Chondrocyte (in vitro differentiated cells): ENCODE measurements around the gene LAG3. TPM values are rescaled to one million over a fixed set of nuclear protein-coding genes. Genes with fewer than 3 reads are reported as not detected.
"Not testable (repeated sequence)": the region's sequence is repeated elsewhere in the genome, so short reads cannot be mapped to it uniquely, and the experiment has no call there.

Source experiments
- DNase-seq: peaks from one replicate; pipeline ENCODE4 v3.0.0; 2021; ENCODE audit warnings: mixed read lengths, low spot score
- H3K27ac Mint-ChIP-seq: one replicate; pipeline ENCODE4 v1.8.0; 2021; ENCODE audit warnings: mild to moderate bottlenecking, moderate library complexity, mixed read lengths; ENCODE audit not compliant: unreplicated experiment
- H3K27me3 Mint-ChIP-seq: 2 replicates; pipeline ENCODE4 v1.8.0; 2021; ENCODE audit warnings: low read depth, mixed read lengths
- H3K36me3 Mint-ChIP-seq: 2 replicates; pipeline ENCODE4 v1.8.0; 2021; ENCODE audit warnings: low read depth, mixed read lengths
- H3K4me1 Mint-ChIP-seq: 2 replicates; pipeline ENCODE4 v1.8.0; 2021; ENCODE audit warnings: low read depth, mild to moderate bottlenecking, mixed read lengths
- H3K4me3 Mint-ChIP-seq: one replicate; pipeline ENCODE4 v1.8.0; 2021; ENCODE audit warnings: mild to moderate bottlenecking, moderate library complexity, mixed read lengths; ENCODE audit not compliant: unreplicated experiment
- H3K9me3 Mint-ChIP-seq: 2 replicates; pipeline ENCODE4 v1.8.0; 2021; ENCODE audit warnings: low read depth, mixed read lengths
- total RNA-seq: library from RNA; stranded (reverse); gene quantifications from 3 replicates; pipeline ENCODE4 v1.2.1, GENCODE V29; 2021
- TF ChIP-seq, protein P1 (sequence below): fragments of 200-600 bp; sonication (generic); IDR thresholded peaks from 2 replicates; pipeline ENCODE4 v1.5.0; 2021; ENCODE audit warnings: antibody characterized with exemption, mild to moderate bottlenecking, moderate library complexity

Gene LAG3
- total RNA-seq, 1 donor from 2014 or later, result 1.0 TPM

DNA sequence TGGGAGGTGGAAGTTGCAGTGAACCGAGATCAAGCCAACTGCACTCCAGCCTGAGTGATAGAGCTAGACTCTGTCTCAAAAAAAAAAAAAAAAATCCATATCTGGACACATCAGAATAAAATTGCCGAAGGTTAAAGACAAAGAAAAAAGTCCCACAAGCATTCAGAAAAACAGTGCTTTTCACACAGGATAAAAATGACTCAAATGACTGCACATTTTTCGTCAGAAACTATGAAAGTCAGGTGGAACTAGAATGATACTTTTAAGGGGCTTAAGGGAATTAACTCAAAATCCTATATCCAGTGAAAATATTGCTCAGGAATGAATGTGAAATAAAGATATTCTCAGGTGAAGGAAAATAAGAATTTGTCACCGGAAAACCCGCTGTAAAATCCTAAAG, 35.6 kb upstream of the LAG3 start:
- Mint-ChIP-seq H3K4me1 (peaks cover 18% of the 10 kb centered on the region), H3K4me3 (no peak overlapping the region), H3K27me3 (no peaks in the 10 kb centered on the region), H3K36me3 (no peaks in the 10 kb centered on the region), H3K27ac (no peak overlapping the region), H3K9me3 (no peaks in the 10 kb centered on the region)
- TF ChIP-seq, protein P1, sequence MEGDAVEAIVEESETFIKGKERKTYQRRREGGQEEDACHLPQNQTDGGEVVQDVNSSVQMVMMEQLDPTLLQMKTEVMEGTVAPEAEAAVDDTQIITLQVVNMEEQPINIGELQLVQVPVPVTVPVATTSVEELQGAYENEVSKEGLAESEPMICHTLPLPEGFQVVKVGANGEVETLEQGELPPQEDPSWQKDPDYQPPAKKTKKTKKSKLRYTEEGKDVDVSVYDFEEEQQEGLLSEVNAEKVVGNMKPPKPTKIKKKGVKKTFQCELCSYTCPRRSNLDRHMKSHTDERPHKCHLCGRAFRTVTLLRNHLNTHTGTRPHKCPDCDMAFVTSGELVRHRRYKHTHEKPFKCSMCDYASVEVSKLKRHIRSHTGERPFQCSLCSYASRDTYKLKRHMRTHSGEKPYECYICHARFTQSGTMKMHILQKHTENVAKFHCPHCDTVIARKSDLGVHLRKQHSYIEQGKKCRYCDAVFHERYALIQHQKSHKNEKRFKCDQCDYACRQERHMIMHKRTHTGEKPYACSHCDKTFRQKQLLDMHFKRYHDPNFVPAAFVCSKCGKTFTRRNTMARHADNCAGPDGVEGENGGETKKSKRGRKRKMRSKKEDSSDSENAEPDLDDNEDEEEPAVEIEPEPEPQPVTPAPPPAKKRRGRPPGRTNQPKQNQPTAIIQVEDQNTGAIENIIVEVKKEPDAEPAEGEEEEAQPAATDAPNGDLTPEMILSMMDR, result no peak
- no peak for DNase-seq

DNA sequence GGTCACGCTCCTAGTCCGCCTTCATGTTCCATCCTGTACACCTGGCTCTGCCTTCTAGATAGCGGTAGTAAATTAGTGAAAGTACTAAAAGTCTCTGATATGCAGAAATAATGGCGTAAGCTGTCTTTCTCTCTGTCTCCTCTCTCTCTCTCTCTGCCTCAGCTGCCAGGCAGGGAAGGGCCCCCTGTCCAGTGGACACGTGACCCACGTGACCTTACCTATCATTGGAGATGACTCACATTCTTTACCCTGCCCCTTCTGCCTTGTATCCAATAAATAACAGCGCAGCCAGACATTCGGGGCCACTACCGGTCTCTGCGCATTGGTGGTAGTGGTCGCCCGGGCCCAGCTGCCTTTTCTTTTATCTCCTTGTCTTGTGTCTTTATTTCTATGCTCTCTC, 30.2 kb upstream of the LAG3 start:
- not testable (repeated sequence) for DNase-seq, H3K36me3 Mint-ChIP-seq, H3K4me1 Mint-ChIP-seq, H3K9me3 Mint-ChIP-seq, H3K27ac Mint-ChIP-seq, H3K4me3 Mint-ChIP-seq, H3K27me3 Mint-ChIP-seq

DNA sequence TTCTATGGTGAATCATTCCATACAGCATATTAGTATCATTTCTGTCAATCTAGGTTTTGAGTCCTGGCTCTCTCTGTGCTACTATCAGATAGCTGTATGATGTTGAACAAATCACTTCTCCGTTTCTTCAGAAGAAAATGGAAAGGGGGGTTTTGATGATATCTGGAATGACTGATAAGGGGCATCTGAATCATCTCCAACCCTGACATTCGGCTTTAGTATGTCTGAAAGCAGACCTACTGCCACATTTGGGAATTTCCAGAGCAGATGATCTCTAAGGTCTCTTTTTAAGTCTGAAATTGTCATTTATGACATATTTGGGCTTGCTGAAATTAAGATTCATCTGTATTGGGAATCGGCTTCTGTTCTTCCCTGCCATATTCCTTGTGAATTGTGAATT, 29.5 kb upstream of the LAG3 start:
- no peaks in the 10 kb centered on the region for H3K27me3 Mint-ChIP-seq
- H3K27ac Mint-ChIP-seq, result no peak overlapping the region
- TF ChIP-seq, protein P1, result no peak
- DNase-seq, result no peak
- no peak overlapping the region for H3K4me3 Mint-ChIP-seq
- peaks cover 12% of the 10 kb centered on the region for H3K36me3 Mint-ChIP-seq
- no peaks in the 10 kb centered on the region for H3K4me1 Mint-ChIP-seq
- no peaks in the 10 kb centered on the region for H3K9me3 Mint-ChIP-seq

DNA sequence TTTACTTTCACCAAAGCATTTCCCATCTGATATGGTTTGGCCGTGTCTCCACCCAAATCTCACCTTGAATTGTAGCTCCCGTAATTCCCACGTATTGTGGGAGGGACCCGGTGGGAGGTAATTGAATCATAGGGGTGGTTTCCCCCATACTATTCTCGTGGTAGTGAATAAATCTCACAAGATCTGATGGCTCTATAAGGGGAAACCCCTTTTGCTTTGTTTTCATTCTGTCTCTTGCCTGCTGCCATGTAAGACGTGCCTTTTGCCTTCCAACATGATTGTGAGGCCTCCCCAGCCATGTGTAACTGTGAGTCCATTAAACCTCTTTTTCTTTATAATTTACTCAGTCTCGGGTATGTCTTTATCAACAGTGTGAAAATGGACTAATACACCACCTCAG, 29.0 kb upstream of the LAG3 start:
- not testable (repeated sequence) for H3K27ac Mint-ChIP-seq, H3K4me1 Mint-ChIP-seq, H3K9me3 Mint-ChIP-seq, H3K4me3 Mint-ChIP-seq, DNase-seq, H3K27me3 Mint-ChIP-seq
- H3K36me3 Mint-ChIP-seq, result peaks cover 16% of the 10 kb centered on the region

DNA sequence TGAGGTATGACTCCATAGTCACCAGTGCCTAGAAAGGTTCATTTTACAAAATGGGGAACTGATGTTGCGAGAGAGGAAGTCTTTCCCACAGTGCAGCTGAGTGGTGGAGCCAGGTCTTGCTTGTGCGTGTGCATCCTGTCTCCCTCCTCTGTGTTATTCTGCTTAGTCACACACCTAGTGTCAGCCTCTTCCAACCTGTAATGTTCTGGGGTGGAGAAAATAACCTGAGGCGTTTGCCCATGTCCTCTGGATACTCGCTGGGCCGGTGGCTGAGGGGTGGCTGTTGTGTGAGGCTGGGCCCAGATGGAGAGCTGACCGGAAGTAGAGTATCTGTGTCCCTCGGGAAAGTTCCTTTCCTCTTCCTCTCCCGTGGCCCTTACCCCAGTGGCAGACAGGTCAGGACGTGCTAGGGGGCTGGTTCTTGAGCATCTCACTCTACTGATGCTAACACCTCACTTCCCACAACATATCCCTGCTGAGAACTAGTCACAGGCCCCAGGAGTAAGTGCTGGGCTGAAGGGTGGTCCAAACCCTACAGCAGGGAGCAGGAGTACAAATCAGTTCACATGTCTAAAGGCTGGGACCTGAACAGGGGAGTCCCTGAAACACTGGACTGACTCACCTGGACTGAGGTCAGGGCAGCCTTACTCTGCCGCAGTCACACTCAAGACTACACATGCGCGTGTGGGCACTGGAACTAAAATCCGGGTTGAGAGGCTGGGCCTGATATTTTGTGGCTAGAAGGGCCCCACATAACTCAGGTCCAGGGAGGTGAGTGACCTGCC, 26.4 kb upstream of the LAG3 start:
- no peak overlapping the region for H3K4me3 Mint-ChIP-seq
- peaks cover 33% of the 10 kb centered on the region for H3K36me3 Mint-ChIP-seq
- no peaks in the 10 kb centered on the region for H3K9me3 Mint-ChIP-seq
- peak overlapping the region; percentile 1 for H3K27ac Mint-ChIP-seq
- no peak for DNase-seq
- H3K4me1 Mint-ChIP-seq, result peaks cover 2% of the 10 kb centered on the region
- TF ChIP-seq, protein P1, result no peak
- no peaks in the 10 kb centered on the region for H3K27me3 Mint-ChIP-seq

DNA sequence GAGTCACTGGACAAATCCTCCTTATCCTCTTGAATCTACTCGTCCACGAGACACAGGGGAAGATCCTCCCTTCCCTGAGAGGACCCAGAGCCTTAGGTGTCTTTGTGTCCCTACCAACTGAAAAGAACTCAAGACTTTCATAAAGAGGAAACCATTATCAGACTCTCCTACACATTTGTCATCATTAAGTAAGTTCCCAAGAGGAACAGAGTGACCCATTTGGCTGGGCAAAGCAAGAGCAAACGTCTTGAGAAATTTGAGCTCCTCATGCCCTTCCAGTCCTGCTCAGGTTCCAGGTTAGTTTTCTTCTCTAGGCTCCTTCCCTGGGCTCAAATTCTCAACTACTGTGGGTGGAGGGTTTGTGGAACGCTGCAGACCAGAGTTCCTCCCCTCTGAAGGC, 25.1 kb upstream of the LAG3 start:
- H3K4me3 Mint-ChIP-seq, result no peak overlapping the region

More for the DNA sequence above, 25.1 kb upstream of the LAG3 start:
- H3K27ac Mint-ChIP-seq, result peak overlapping the region; percentile 27
- no peak for DNase-seq
- peaks cover 13% of the 10 kb centered on the region for H3K4me1 Mint-ChIP-seq
- H3K27me3 Mint-ChIP-seq, result no peaks in the 10 kb centered on the region
- peaks cover 34% of the 10 kb centered on the region for H3K36me3 Mint-ChIP-seq
- no peaks in the 10 kb centered on the region for H3K9me3 Mint-ChIP-seq
- TF ChIP-seq, protein P1, result no peak
